D341Med (cell line): Measurements from ENCODE around the gene PSMC5.
"Not testable (repeated sequence)": the region's sequence is repeated elsewhere in the genome, so short reads cannot be mapped to it uniquely, and the experiment has no call there.

ENCODE experiments used
- DNase-seq: peaks from one replicate; pipeline ENCODE4 v3.0.0; 2012; ENCODE audit warnings: low spot score

Gene PSMC5

GRCh38 chr17:63827002-63827800, at the start of gene PSMC5, which contains the start of gene FTSJ3:
Gene PSMC5 (plus strand): TSS chr17:63827431. CDS start chr17:63827491, 60 bp downstream.
Gene FTSJ3 (minus strand): TSS chr17:63827663. CDS start chr17:63826902, 761 bp downstream.
- peak; percentile 96 for DNase-seq

GRCh38 chr17:63780507-63780906, 46.7 kb upstream of the PSMC5 start:
- no peak for DNase-seq

GRCh38 chr17:63780928-63781327, 46.3 kb upstream of the PSMC5 start:
- DNase-seq = no peak

GRCh38 chr17:63783522-63783921, 43.7 kb upstream of the PSMC5 start:
- DNase-seq = no peak

GRCh38 chr17:63785556-63785955, 41.7 kb upstream of the PSMC5 start:
- DNase-seq = no peak

GRCh38 chr17:63786117-63786516, 41.1 kb upstream of the PSMC5 start:
- DNase-seq = no peak

GRCh38 chr17:63786971-63787711, 40.1 kb upstream of the PSMC5 start:
- no peak for DNase-seq

- no peak for DNase-seq
Observed at GRCh38 chr17:63790057-63790456, 37.2 kb upstream of the PSMC5 start.

GRCh38 chr17:63792055-63792729, 35.0 kb upstream of the PSMC5 start:
- no peak for DNase-seq

- not testable (repeated sequence) for DNase-seq
Observed at GRCh38 chr17:63796375-63796774, 30.9 kb upstream of the PSMC5 start.

- DNase-seq = no peak
Observed at GRCh38 chr17:63798572-63799106, 28.6 kb upstream of the PSMC5 start.

- DNase-seq = no peak
Observed at GRCh38 chr17:63800783-63801182, 26.4 kb upstream of the PSMC5 start.

GRCh38 chr17:63804328-63804727, 22.9 kb upstream of the PSMC5 start:
- no peak for DNase-seq

GRCh38 chr17:63805591-63805990, 21.6 kb upstream of the PSMC5 start:
- no peak for DNase-seq

- no peak for DNase-seq
Observed at GRCh38 chr17:63809970-63810369, 17.3 kb upstream of the PSMC5 start.

GRCh38 chr17:63816123-63816522, 11.1 kb upstream of the PSMC5 start:
- no peak for DNase-seq

- DNase-seq = no peak
Observed at GRCh38 chr17:63816669-63817068, 10.6 kb upstream of the PSMC5 start.

- no peak for DNase-seq
Observed at GRCh38 chr17:63817736-63818385, 9.4 kb upstream of the PSMC5 start.

GRCh38 chr17:63819131-63819530, 8.1 kb upstream of the PSMC5 start:
- no peak for DNase-seq

GRCh38 chr17:63819585-63820537, 7.4 kb upstream of the PSMC5 start:
- no peak for DNase-seq
